CMK (cell line): ENCODE results near the gene MYOCOS.
"Not testable (repeated sequence)": the region's sequence is repeated elsewhere in the genome, so short reads cannot be mapped to it uniquely, and the experiment has no call there.

Experiments used
- DNase-seq: peaks from one replicate; pipeline ENCODE4 v3.0.0-alpha.2; 2010; ENCODE audit warnings: low read depth

The MYOCOS gene

GRCh38 chr1:171625225-171625624 lies 3.2 kb downstream of the MYOCOS start:
- no peak for DNase-seq

GRCh38 chr1:171627020-171627419 lies 5.0 kb downstream of the MYOCOS start:
- no peak for DNase-seq

- no peak for DNase-seq
These were observed 6.2 kb downstream of the MYOCOS start for GRCh38 chr1:171628225-171628624.

GRCh38 chr1:171635661-171636060 lies 13.6 kb downstream of the MYOCOS start:
- DNase-seq, result no peak

GRCh38 chr1:171636141-171636540 lies 14.1 kb downstream of the MYOCOS start:
- no peak for DNase-seq

- DNase-seq, result no peak
These were observed 16.0 kb downstream of the MYOCOS start for GRCh38 chr1:171637928-171638576.

- DNase-seq, result no peak
These were observed 18.2 kb downstream of the MYOCOS start for GRCh38 chr1:171640225-171640624.

- no peak for DNase-seq
These were observed 19.2 kb downstream of the MYOCOS start for GRCh38 chr1:171641076-171641864.

GRCh38 chr1:171642197-171642596 lies 20.2 kb downstream of the MYOCOS start:
- no peak for DNase-seq

GRCh38 chr1:171643156-171643555 lies 21.1 kb downstream of the MYOCOS start:
- no peak for DNase-seq

GRCh38 chr1:171644805-171645483 lies 22.9 kb downstream of the MYOCOS start:
- DNase-seq, result peak; percentile 89

- DNase-seq, result no peak
These were observed 23.7 kb downstream of the MYOCOS start for GRCh38 chr1:171645553-171646248.

- DNase-seq, result no peak
These were observed 24.2 kb downstream of the MYOCOS start for GRCh38 chr1:171646249-171646560.

- no peak for DNase-seq
These were observed 30.3 kb downstream of the MYOCOS start, which contains the start of gene MYOC for GRCh38 chr1:171652234-171652822. Gene MYOC (minus strand): TSS chr1:171652688. CDS start chr1:171652611, 77 bp downstream.

GRCh38 chr1:171653796-171654195 lies 31.8 kb downstream of the MYOCOS start:
- DNase-seq, result no peak

GRCh38 chr1:171654201-171654941 lies 32.3 kb downstream of the MYOCOS start:
- DNase-seq, result no peak

- DNase-seq, result peak; percentile 69
These were observed 33.1 kb downstream of the MYOCOS start for GRCh38 chr1:171654942-171655745.

GRCh38 chr1:171655746-171656116 lies 33.7 kb downstream of the MYOCOS start:
- DNase-seq, result no peak

GRCh38 chr1:171656206-171656605 lies 34.2 kb downstream of the MYOCOS start:
- DNase-seq, result not testable (repeated sequence)

GRCh38 chr1:171661076-171661650 lies 39.1 kb downstream of the MYOCOS start:
- DNase-seq, result no peak
